GM13977 (cell line): ENCODE measurements around the gene DHFR2.
"Not testable (repeated sequence)": the region's sequence is repeated elsewhere in the genome, so short reads cannot be mapped to it uniquely, and the experiment has no call there.

Experiments used
- DNase-seq: peaks from one replicate; pipeline ENCODE4 v3.0.0; 2012; ENCODE audit warnings: low spot score
- in situ Hi-C: fragments of 300-500 bp; cut with MboI; formaldehyde crosslinking; loops from one replicate; pipeline ENCODE4 v1.12.0; 2022; ENCODE audit warnings: low sequenced_read_pairs, low pct_unique_long_range_greater_than_20kb, mixed read lengths, inconsistent platforms; ENCODE audit not compliant: unreplicated experiment
- TF ChIP-seq, protein P1 (sequence below): IDR thresholded peaks from 2 replicates; pipeline ENCODE4 v1.5.1; 2012; ENCODE audit warnings: mild to moderate bottlenecking, control low read depth; ENCODE audit not compliant: insufficient read depth; ENCODE audit errors: extremely low read depth, missing control alignments

DHFR2 gene

DNA sequence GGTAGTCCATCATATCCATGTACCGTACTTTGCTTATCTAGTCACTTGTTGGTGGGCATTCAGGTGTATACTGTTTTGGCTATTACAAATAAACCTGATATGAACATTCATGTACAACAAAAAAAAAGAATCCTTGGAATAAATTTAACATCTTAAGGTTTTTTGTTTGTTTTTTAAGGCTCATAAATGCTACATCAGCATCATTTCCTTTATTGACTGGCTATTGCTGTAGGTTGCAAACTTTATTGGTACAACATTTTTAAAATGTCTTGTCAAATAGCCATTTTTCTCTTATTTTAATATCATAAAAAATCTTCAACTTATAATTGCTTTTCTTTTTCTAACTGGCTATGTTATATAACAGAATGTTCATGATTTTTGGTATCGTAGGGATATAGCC is 16.2 kb downstream of the DHFR2 start:
- no peak for DNase-seq
- TF ChIP-seq, protein P1, sequence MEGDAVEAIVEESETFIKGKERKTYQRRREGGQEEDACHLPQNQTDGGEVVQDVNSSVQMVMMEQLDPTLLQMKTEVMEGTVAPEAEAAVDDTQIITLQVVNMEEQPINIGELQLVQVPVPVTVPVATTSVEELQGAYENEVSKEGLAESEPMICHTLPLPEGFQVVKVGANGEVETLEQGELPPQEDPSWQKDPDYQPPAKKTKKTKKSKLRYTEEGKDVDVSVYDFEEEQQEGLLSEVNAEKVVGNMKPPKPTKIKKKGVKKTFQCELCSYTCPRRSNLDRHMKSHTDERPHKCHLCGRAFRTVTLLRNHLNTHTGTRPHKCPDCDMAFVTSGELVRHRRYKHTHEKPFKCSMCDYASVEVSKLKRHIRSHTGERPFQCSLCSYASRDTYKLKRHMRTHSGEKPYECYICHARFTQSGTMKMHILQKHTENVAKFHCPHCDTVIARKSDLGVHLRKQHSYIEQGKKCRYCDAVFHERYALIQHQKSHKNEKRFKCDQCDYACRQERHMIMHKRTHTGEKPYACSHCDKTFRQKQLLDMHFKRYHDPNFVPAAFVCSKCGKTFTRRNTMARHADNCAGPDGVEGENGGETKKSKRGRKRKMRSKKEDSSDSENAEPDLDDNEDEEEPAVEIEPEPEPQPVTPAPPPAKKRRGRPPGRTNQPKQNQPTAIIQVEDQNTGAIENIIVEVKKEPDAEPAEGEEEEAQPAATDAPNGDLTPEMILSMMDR: no peak
- in situ Hi-C loops: no loop called here

DNA sequence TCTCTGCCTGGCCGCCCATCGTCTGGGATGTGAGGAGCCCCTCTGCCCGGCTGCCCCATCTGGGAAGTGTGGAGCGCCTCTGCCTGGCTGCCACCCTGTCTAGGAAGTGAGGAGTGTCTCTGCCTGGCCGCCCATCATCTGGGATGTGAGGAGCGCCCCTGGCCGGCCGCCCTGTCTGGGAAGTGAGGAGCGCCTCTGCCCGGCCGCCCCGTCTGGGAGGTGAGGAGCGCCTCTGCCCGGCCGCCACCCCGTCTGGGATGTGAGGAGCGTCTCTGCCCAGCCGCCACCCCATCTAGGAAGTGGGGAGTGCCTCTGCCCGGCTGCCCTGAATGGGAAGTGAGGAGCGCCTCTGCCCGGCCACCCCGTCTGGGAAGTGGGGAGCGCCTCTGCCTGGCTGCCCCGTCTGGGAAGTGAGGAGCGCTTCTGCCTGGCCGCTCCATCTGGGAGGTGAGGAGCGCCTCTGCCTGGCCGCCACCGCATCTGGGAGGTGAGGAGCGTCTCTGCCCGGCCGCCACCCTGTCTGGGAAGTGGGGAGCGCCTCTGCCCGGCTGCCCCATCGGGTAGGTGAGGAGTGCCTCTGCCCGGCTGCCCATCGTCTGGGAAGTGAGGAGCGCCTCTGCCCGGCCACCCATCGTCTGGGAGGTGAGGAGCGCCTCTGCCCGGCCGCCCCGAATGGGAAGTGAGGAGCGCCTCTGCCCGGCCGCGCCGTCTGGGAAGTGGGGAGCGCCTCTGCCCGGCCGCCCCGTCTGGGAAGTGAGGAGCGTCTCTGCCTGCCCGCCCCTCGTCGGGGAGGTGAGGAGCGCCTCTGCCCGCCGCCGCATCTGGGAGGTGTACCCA is 18.4 kb downstream of the DHFR2 start:
- in situ Hi-C loops, DNase-seq: not testable (repeated sequence)

DNA sequence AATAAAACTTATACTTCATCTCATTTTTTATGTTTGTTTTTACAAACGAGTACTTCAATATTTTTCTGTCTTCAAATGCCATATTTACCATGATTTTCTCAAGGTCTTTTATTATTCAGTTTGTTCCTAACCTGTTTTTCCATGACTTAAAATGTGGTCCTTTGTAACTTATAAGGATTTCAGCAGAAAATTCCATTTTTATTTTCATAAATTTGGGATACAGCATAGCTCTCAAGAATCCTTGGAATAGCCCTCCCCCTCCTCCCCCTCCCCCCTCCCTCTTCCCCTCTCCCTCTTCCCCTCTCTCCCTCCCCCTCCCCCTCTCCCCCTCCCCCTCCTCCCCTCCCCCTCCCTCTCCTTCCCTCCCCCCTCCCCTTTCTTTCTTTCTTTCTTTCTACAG is 19.4 kb downstream of the DHFR2 start:
- DNase-seq: no peak
- in situ Hi-C loops: no loop called here
- TF ChIP-seq, protein P1: no peak

DNA sequence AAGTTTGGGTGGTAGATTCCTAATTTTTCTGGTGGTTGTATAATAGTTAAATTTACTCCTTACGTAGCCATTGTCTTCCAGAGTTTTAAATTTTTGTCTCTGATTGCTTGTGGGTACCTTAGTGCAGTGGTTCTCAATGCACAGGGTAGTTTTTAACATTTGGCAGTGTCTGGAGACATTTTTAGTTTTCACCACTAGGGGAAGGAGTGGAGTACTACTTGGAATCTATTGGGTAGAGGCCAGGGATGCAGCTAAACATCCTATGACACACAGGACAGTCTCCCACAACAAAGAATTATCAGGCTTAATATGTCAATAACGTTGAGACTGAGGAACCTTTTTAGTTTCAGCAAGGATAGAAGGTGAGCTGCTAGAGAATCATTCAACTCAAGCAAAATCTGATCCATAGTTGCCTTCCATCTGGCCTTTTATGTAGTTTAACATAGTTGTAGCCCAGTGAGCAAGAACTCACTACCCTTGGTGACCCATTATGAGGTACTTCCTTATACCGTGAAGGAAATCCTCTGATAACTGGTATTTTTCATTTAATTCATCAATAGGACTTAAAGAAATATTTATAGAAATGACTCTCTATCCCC is 25.7 kb downstream of the DHFR2 start:
- TF ChIP-seq, protein P1: peak; percentile 41
- no peak for DNase-seq
- in situ Hi-C loops: no loop called here

DNA sequence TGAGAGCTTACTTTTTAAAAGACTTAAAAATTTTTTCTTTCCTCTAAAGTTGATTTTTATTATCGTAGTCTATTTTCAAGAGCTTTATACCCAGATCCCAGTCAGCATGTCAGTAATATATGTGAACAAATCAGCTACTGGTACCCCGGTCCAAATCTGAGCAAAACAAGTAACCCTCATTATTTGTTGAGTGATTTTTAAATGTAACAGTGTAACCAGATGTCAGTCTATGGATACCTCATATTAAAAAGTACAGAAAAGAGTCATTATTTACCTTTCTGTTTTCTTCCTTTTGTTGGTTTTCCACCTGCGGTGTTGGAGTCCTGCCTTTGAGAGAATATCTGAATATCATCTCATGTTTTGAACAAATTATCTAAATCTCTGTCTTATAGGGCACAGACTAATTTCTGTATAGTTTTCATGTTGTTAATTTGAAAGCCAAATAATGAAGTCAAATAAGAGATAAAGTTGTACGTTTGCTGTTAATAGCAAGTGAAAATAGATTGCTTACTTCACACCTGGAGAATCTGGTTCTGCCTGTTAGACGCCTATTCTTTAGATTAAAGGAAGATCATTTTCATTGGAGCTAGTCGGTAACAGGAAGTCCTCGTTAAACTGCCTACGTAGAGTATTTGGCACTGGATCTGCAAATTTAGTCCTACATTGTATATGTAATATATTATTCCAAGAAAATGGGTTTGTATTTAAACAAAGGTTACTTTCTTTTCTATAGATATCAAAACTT is 34.5 kb downstream of the DHFR2 start, which contains the start of gene STX19:
Gene STX19, minus strand, starts transcription at position 505 of the 745 bp plus-strand sequence. CDS start 13,328 bp downstream, outside the sequence.
- DNase-seq: no peak
- TF ChIP-seq, protein P1: no peak
- in situ Hi-C loops: no loop called here

DNA sequence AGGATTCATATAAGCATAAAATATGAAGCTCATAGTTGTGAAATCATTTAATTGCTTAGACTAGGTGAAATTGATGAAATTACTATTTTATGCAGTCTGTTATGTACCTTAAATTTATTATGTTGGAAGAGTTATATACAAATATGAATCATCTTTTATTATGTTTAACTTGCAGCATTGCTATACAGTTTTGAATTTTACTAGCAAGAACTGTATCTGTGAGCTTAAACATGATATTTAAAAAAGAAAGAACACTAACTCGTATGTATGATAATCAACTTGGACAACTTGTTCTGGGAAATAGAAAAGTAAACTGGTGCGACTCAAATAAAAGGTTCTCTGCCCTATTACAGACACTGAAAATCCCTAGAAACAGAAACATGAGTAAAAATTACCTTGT is 36.1 kb downstream of the DHFR2 start:
- no peak for DNase-seq
- in situ Hi-C loops: no loop called here
- TF ChIP-seq, protein P1: no peak

DNA sequence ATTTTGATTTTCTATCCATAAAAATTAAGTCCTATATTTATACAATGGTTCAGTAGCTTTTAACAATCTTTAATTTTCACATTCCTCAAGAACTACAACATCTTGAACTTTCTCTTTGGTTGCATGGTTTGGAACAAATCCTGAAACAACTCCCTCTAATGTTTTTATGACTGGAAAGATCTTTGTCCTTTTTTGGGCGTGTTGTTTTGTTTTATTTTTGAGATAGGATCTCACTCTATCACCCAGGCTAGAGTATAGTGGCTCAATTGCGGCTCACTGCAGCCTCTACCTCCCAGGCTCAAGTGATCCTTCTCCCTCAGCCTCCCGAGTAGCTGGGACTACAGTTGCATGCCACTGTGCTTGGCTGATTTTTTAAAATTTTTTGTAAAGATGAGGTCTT is 38.3 kb downstream of the DHFR2 start:
- DNase-seq: no peak
- TF ChIP-seq, protein P1: no peak
- in situ Hi-C loops: no loop called here
